OCI-LY7 (cell line): ENCODE results near the gene FHDC1. TPM values are rescaled to one million over a fixed set of nuclear protein-coding genes. Genes with fewer than 3 reads are reported as not detected.

ENCODE experiments used
- BruUV-seq: library from RNA; stranded (reverse); fragments of 400-500 nt; replicated peaks from 2 replicates; lab custom pipeline; 2021; lab: Mats Ljungman, UMichigan
- CTCF ChIA-PET: fragments of 300-600 bp; sonication (Branson Sonifier 250); formaldehyde crosslinking; loops from one replicate; lab custom pipeline; 2022; ENCODE audit warnings: antibody characterized with exemption; ENCODE audit not compliant: unreplicated experiment; lab: Charles Lee
- POLR2A ChIA-PET: fragments of 300-600 bp; sonication (Branson Sonifier 250); formaldehyde crosslinking; loops from one replicate; lab custom pipeline; 2022; ENCODE audit warnings: antibody characterized with exemption; lab: Charles Lee
- DNase-seq: peaks from one replicate; pipeline ENCODE4 v3.0.0-alpha.2; 2015; ENCODE audit warnings: low spot score
- H2AFZ ChIP-seq: fragments of 200-600 bp; sonication (generic), shearing (Covaris generic); 2 replicates; pipeline ENCODE4 v1.6.1; 2014; ENCODE audit warnings: mild to moderate bottlenecking, antibody characterized with exemption, low read length, moderate library complexity
- H3K27ac ChIP-seq: fragments of 200-600 bp; sonication (generic); 2 replicates; pipeline ENCODE4 v1.5.1; 2014; ENCODE audit warnings: mixed run types, low read depth, mild to moderate bottlenecking, moderate library complexity, low read length, inconsistent platforms; ENCODE audit not compliant: poor library complexity, severe bottlenecking
- H3K36me3 ChIP-seq: fragments of 200-600 bp; sonication (generic); 2 replicates; pipeline ENCODE4 v1.6.1; 2014; ENCODE audit warnings: mild to moderate bottlenecking, antibody characterized with exemption, low read length, moderate library complexity, mixed read lengths; ENCODE audit not compliant: insufficient read depth
- H3K4me1 ChIP-seq: fragments of 200-600 bp; sonication (generic); 2 replicates; pipeline ENCODE4 v1.5.1; 2014; ENCODE audit warnings: mild to moderate bottlenecking, low read length; ENCODE audit not compliant: insufficient read depth, poor library complexity, severe bottlenecking
- H3K4me2 ChIP-seq: fragments of 200-600 bp; sonication (generic); 2 replicates; pipeline ENCODE4 v1.6.1; 2014; ENCODE audit warnings: mild to moderate bottlenecking, low read length
- H3K4me3 ChIP-seq: fragments of 200-600 bp; sonication (generic); 2 replicates; pipeline ENCODE4 v1.5.1; 2014; ENCODE audit warnings: mild to moderate bottlenecking, low read depth, low read length; ENCODE audit not compliant: poor library complexity, severe bottlenecking
- H3K79me2 ChIP-seq: fragments of 200-600 bp; sonication (generic); 2 replicates; pipeline ENCODE4 v1.6.1; 2016; ENCODE audit warnings: low read depth, mild to moderate bottlenecking, low read length, moderate library complexity, mixed read lengths; ENCODE audit not compliant: insufficient read depth
- H3K9me2 ChIP-seq: fragments of 200-600 bp; sonication (generic); 2 replicates; pipeline ENCODE4 v1.6.1; 2016; ENCODE audit warnings: mild to moderate bottlenecking, low read length, mixed read lengths; ENCODE audit not compliant: insufficient read depth
- H3K9me3 ChIP-seq: fragments of 200-600 bp; sonication (generic); 2 replicates; pipeline ENCODE4 v1.6.1; 2014; ENCODE audit warnings: mild to moderate bottlenecking, mixed run types, low read length, mixed read lengths
- H4K20me1 ChIP-seq: fragments of 200-600 bp; sonication (generic); 2 replicates; pipeline ENCODE4 v1.6.1; 2014; ENCODE audit warnings: mild to moderate bottlenecking, antibody characterized with exemption, low read length, moderate library complexity, mixed read lengths; ENCODE audit not compliant: insufficient read depth
- CTCF ChIP-seq: fragments of 200-600 bp; sonication (generic); conservative IDR thresholded peaks from 2 replicates; pipeline ENCODE4 v1.5.1; 2014; ENCODE audit warnings: mild to moderate bottlenecking, antibody characterized with exemption, low read length, moderate library complexity, mixed read lengths
- EZH2phosphoT487 ChIP-seq: fragments of 200-600 bp; sonication (generic); IDR thresholded peaks from 2 replicates; pipeline ENCODE4 v1.6.1; 2018; ENCODE audit warnings: low read depth, borderline replicate concordance, mild to moderate bottlenecking, mixed run types, antibody characterized with exemption, low read length, moderate library complexity, mixed read lengths
- intact Hi-C: fragments of 100-400 bp; cut with micrococcal nuclease; formaldehyde crosslinking; loops from one replicate; pipeline ENCODE4 v1.10.0; 2022; ENCODE audit not compliant: unreplicated experiment
- total RNA-seq, 2 experiments: library from RNA; depleted of rRNA in 1 of 2; stranded (reverse); fragments of >200 nt in 1 of 2; shearing (Covaris generic) in 1 of 2; gene quantifications; 2 replicates each; pipeline ENCODE4 v1.2.3, GENCODE V29; 2014 to 2022

FHDC1 gene
- total RNA-seq, 2 experiments from 2014 or later: 0.04 to 0.13 TPM

GRCh38 chr4:152973629-152974467, 37.7 kb downstream of the FHDC1 start:
- Histone ChIP-seq H3K4me1 (no peaks in the 10 kb centered on the region), H3K9me3 (no peaks in the 10 kb centered on the region), H3K9me2 (no peaks in the 10 kb centered on the region), H3K27ac (no peak overlapping the region), H3K79me2 (no peaks in the 10 kb centered on the region), H3K4me2 (no peak overlapping the region), H3K4me3 (no peak overlapping the region), H2AFZ (no peak overlapping the region), H3K36me3 (no peaks in the 10 kb centered on the region), H4K20me1 (no peaks in the 10 kb centered on the region)
- CTCF ChIA-PET: interaction anchor here (0.6 kb wide), 1 partner anchor 72 kb away, joined by 4 read pairs; no protein-coding TSS in a partner anchor
- TF ChIP-seq EZH2phosphoT487 (no peak), CTCF (no peak)
- POLR2A ChIA-PET: interaction anchor here (1.2 kb wide), 1 partner anchor 9 kb away, joined by 3 read pairs; no protein-coding TSS in a partner anchor
- no peak for DNase-seq
- intact Hi-C loops: no loop called here
- BruUV-seq: no TSS peak

DNA sequence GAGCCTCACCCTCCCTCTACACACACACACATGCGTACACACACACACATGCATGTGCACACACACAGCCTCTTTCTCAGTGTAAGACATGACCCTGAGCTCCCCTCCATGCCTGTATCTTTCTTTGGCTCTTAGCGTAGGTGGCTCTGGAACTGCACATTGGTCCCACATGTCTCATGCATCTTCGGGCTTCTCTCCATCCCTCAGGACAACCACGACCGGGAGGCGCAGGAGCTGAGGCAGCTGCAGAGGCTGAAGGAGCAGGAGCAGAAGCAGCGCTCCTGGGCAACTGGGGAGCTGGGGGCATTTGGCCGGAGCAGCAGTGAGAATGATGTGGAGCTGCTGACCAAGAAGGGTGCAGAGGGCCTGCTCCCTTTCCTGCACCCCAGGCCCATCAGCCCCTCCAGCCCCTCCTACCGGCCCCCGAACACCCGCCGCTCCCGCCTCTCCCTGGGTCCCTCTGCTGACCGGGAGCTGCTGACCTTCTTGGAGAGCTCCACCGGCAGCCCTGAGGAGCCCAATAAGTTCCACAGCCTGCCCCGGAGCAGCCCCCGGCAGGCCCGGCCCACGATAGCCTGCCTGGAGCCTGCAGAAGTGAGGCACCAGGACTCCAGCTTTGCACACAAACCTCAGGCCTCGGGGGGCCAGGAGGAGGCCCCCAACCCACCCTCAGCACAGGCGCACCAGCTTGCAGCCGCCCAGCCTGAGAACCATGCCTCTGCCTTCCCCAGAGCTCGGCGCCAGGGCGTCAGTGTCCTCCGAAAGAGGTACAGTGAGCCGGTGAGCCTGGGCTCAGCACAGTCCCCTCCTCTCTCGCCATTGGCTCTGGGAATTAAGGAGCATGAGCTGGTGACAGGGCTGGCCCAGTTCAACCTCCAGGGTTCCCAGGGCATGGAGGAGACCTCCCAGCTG, 38.6 kb downstream of the FHDC1 start:
- H2AFZ ChIP-seq: no peak overlapping the region
- H3K36me3 ChIP-seq: no peaks in the 10 kb centered on the region
- no TSS peak for BruUV-seq
- no peak overlapping the region for H3K4me3 ChIP-seq
- ChIA-PET CTCF (no interaction called here), POLR2A (interaction anchor here (0.8 to 1.2 kb wide), 3 partner anchors 8 to 34 kb away, joined by 3 to 4 read pairs (median 3); no protein-coding TSS in a partner anchor)
- no peaks in the 10 kb centered on the region for H3K4me1 ChIP-seq
- H4K20me1 ChIP-seq: no peaks in the 10 kb centered on the region
- H3K79me2 ChIP-seq: no peaks in the 10 kb centered on the region
- no peak for TF ChIP-seq EZH2phosphoT487
- TF ChIP-seq CTCF: no peak
- H3K4me2 ChIP-seq: no peak overlapping the region
- H3K27ac ChIP-seq: no peak overlapping the region
- no peaks in the 10 kb centered on the region for H3K9me3 ChIP-seq
- intact Hi-C loops: no loop called here
- H3K9me2 ChIP-seq: no peaks in the 10 kb centered on the region
- DNase-seq: no peak
